ENCODE results near the gene RHO. TPM values are rescaled to one million over a fixed set of nuclear protein-coding genes. Genes with fewer than 3 reads are reported as not detected.

Gene RHO
- total and polyA plus RNA-seq, 3 experiments from 2014 or later, result not detected

DNA sequence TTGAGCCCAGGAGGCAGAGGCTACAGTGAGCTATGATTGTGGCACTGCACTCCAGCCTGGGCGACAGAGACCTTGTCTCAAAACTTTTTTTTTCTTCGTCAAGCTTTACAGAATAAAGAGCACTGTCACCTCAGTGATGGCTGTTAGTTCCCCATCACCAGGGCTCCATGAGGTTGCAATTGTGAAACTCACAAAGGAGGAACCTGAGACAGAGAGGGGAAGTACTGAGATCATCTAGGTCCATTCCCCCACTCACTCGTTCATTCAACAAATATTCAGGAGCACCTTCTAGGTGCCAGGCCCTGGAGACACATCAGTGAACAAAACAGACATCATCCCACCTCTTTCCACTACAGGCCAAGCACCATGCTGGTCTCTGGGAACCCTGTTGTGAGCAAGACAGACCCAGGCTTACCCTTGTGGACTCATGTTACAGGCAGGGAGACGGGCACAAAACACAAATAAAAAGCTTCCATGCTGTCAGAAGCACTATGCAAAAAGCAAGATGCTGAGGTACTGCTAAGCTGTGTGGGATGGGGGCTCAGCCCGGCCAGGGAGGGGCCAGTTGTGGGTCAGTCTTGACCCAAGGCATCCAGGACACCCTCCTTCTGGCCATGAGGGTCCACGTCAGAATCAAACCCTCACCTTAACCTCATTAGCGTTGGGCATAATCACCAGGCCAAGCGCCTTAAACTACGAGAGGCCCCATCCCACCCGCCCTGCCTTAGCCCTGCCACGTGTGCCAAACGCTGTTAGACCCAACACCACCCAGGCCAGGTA, 2.1 kb upstream of the RHO start:
- H3K9me3 ChIP-seq (ENCODE audit: low read length), result no peaks in the 10 kb centered on the region
- DNase-seq, result no peak
- no peaks in the 10 kb centered on the region for H3K36me3 Mint-ChIP-seq
- no peaks in the 10 kb centered on the region for H3K4me1 ChIP-seq (ENCODE audit: insufficient read depth, low read length)
- H3K27me3 Mint-ChIP-seq, result no peaks in the 10 kb centered on the region
- H3K27ac Mint-ChIP-seq, result peak overlapping the region in 3 of 8 donors; percentile 27 to 78 (median 42)
- ChIA-PET POLR2A (no interaction called here), CTCF (interaction anchor here (1.2 to 1.9 kb wide), 2 partner anchors 12 to 36 kb away, joined by 5 read pairs; no protein-coding TSS in a partner anchor)
- H3K9me3 Mint-ChIP-seq, result no peaks in the 10 kb centered on the region
- no peaks in the 10 kb centered on the region for H3K27me3 ChIP-seq (ENCODE audit: insufficient read depth, low read length, poor library complexity, severe bottlenecking)
- H3K27ac ChIP-seq (ENCODE audit: low read depth, low read length), result no peak overlapping the region
- H3K4me3 ChIP-seq (ENCODE audit: low read length), result no peak overlapping the region
- no peaks in the 10 kb centered on the region for H3K4me1 Mint-ChIP-seq
- H3K4me3 Mint-ChIP-seq, result no peak overlapping the region
- no peaks in the 10 kb centered on the region for H3K36me3 ChIP-seq (ENCODE audit: insufficient read depth, low read length)

- Mint-ChIP-seq H3K27me3 (no peaks in the 10 kb centered on the region), H3K9me3 (no peaks in the 10 kb centered on the region), H3K4me1 (no peaks in the 10 kb centered on the region), H3K36me3 (no peaks in the 10 kb centered on the region), H3K4me3 (no peak overlapping the region), H3K27ac (no peak overlapping the region)
- no peak for DNase-seq
- H3K9me3 ChIP-seq (ENCODE audit: low read length), result no peaks in the 10 kb centered on the region
- no peaks in the 10 kb centered on the region for H3K36me3 ChIP-seq (ENCODE audit: insufficient read depth, low read length)
- no peaks in the 10 kb centered on the region for H3K27me3 ChIP-seq (ENCODE audit: insufficient read depth, low read length, poor library complexity, severe bottlenecking)
- ChIA-PET CTCF (no interaction called here), POLR2A (no interaction called here)
- no peaks in the 10 kb centered on the region for H3K4me1 ChIP-seq (ENCODE audit: insufficient read depth, low read length)
- no peak overlapping the region for H3K4me3 ChIP-seq (ENCODE audit: low read length)
- H3K27ac ChIP-seq (ENCODE audit: low read depth, low read length), result no peak overlapping the region
These were observed 1.2 kb upstream of the RHO start for GRCh38 chr3:129527262-129527661.

DNA sequence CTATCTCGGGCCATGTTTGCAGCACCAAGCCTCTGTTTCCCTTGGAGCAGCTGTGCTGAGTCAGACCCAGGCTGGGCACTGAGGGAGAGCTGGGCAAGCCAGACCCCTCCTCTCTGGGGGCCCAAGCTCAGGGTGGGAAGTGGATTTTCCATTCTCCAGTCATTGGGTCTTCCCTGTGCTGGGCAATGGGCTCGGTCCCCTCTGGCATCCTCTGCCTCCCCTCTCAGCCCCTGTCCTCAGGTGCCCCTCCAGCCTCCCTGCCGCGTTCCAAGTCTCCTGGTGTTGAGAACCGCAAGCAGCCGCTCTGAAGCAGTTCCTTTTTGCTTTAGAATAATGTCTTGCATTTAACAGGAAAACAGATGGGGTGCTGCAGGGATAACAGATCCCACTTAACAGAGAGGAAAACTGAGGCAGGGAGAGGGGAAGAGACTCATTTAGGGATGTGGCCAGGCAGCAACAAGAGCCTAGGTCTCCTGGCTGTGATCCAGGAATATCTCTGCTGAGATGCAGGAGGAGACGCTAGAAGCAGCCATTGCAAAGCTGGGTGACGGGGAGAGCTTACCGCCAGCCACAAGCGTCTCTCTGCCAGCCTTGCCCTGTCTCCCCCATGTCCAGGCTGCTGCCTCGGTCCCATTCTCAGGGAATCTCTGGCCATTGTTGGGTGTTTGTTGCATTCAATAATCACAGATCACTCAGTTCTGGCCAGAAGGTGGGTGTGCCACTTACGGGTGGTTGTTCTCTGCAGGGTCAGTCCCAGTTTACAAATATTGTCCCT, 1.2 kb downstream of the RHO start:
- no peak overlapping the region for H3K4me3 ChIP-seq (ENCODE audit: low read length)
- H3K27ac ChIP-seq (ENCODE audit: low read depth, low read length), result no peak overlapping the region
- DNase-seq, result no peak
- no peaks in the 10 kb centered on the region for H3K36me3 ChIP-seq (ENCODE audit: insufficient read depth, low read length)
- H3K4me3 Mint-ChIP-seq, result no peak overlapping the region
- no peaks in the 10 kb centered on the region for H3K4me1 Mint-ChIP-seq
- no peaks in the 10 kb centered on the region for H3K27me3 Mint-ChIP-seq
- no peaks in the 10 kb centered on the region for H3K9me3 Mint-ChIP-seq
- ChIA-PET CTCF (no interaction called here), POLR2A (no interaction called here)
- no peaks in the 10 kb centered on the region for H3K9me3 ChIP-seq (ENCODE audit: low read length)
- H3K36me3 Mint-ChIP-seq, result no peaks in the 10 kb centered on the region
- no peaks in the 10 kb centered on the region for H3K4me1 ChIP-seq (ENCODE audit: insufficient read depth, low read length)
- peak overlapping the region in 2 of 8 donors; percentile 38 to 47 for H3K27ac Mint-ChIP-seq
- H3K27me3 ChIP-seq (ENCODE audit: insufficient read depth, low read length, poor library complexity, severe bottlenecking), result no peaks in the 10 kb centered on the region

- Mint-ChIP-seq H3K27ac (peak overlapping the region in 1 of 8 donors; percentile 38), H3K4me1 (no peaks in the 10 kb centered on the region), H3K36me3 (no peaks in the 10 kb centered on the region), H3K27me3 (no peaks in the 10 kb centered on the region), H3K9me3 (no peaks in the 10 kb centered on the region), H3K4me3 (no peak overlapping the region)
- Histone ChIP-seq H3K4me3 (ENCODE audit: low read length) (no peak overlapping the region), H3K27ac (ENCODE audit: low read depth, low read length) (no peak overlapping the region), H3K9me3 (ENCODE audit: low read length) (no peaks in the 10 kb centered on the region), H3K4me1 (ENCODE audit: insufficient read depth, low read length) (no peaks in the 10 kb centered on the region), H3K27me3 (ENCODE audit: insufficient read depth, low read length, poor library complexity, severe bottlenecking) (no peaks in the 10 kb centered on the region), H3K36me3 (ENCODE audit: insufficient read depth, low read length) (no peaks in the 10 kb centered on the region)
- POLR2A ChIA-PET, result no interaction called here
- CTCF ChIA-PET, result no interaction called here
- DNase-seq, result no peak
These were observed 1.9 kb downstream of the RHO start for GRCh38 chr3:129530251-129530791.

DNA sequence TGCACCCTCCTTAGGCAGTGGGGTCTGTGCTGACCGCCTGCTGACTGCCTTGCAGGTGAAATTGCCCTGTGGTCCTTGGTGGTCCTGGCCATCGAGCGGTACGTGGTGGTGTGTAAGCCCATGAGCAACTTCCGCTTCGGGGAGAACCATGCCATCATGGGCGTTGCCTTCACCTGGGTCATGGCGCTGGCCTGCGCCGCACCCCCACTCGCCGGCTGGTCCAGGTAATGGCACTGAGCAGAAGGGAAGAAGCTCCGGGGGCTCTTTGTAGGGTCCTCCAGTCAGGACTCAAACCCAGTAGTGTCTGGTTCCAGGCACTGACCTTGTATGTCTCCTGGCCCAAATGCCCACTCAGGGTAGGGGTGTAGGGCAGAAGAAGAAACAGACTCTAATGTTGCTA, 2.4 kb downstream of the RHO start:
- Mint-ChIP-seq H3K27me3 (no peaks in the 10 kb centered on the region), H3K4me3 (no peak overlapping the region), H3K27ac (no peak overlapping the region), H3K4me1 (no peaks in the 10 kb centered on the region), H3K9me3 (no peaks in the 10 kb centered on the region), H3K36me3 (no peaks in the 10 kb centered on the region)
- Histone ChIP-seq H3K27me3 (ENCODE audit: insufficient read depth, low read length, poor library complexity, severe bottlenecking) (no peaks in the 10 kb centered on the region), H3K27ac (ENCODE audit: low read depth, low read length) (no peak overlapping the region), H3K36me3 (ENCODE audit: insufficient read depth, low read length) (no peaks in the 10 kb centered on the region), H3K4me3 (ENCODE audit: low read length) (no peak overlapping the region), H3K4me1 (ENCODE audit: insufficient read depth, low read length) (no peaks in the 10 kb centered on the region), H3K9me3 (ENCODE audit: low read length) (no peaks in the 10 kb centered on the region)
- ChIA-PET CTCF (no interaction called here), POLR2A (no interaction called here)
- DNase-seq, result no peak

GRCh38 chr3:129531699-129532098, 3.3 kb downstream of the RHO start:
- CTCF ChIA-PET, result no interaction called here
- H3K27me3 ChIP-seq (ENCODE audit: insufficient read depth, low read length, poor library complexity, severe bottlenecking), result no peaks in the 10 kb centered on the region
- H3K4me1 Mint-ChIP-seq, result no peaks in the 10 kb centered on the region
- no peaks in the 10 kb centered on the region for H3K36me3 ChIP-seq (ENCODE audit: insufficient read depth, low read length)
- POLR2A ChIA-PET, result no interaction called here
- no peaks in the 10 kb centered on the region for H3K36me3 Mint-ChIP-seq
- no peaks in the 10 kb centered on the region for H3K9me3 ChIP-seq (ENCODE audit: low read length)
- no peaks in the 10 kb centered on the region for H3K4me1 ChIP-seq (ENCODE audit: insufficient read depth, low read length)
- H3K27ac Mint-ChIP-seq, result peak overlapping the region in 2 of 8 donors; percentile 52 to 55
- DNase-seq, result no peak
- H3K4me3 ChIP-seq (ENCODE audit: low read length), result no peak overlapping the region
- no peaks in the 10 kb centered on the region for H3K27me3 Mint-ChIP-seq
- H3K4me3 Mint-ChIP-seq, result no peak overlapping the region
- H3K9me3 Mint-ChIP-seq, result no peaks in the 10 kb centered on the region
- H3K27ac ChIP-seq (ENCODE audit: low read depth, low read length), result no peak overlapping the region

DNA sequence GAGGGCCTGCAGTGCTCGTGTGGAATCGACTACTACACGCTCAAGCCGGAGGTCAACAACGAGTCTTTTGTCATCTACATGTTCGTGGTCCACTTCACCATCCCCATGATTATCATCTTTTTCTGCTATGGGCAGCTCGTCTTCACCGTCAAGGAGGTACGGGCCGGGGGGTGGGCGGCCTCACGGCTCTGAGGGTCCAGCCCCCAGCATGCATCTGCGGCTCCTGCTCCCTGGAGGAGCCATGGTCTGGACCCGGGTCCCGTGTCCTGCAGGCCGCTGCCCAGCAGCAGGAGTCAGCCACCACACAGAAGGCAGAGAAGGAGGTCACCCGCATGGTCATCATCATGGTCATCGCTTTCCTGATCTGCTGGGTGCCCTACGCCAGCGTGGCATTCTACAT, 3.8 kb downstream of the RHO start:
- no peak overlapping the region for H3K27ac Mint-ChIP-seq
- Histone ChIP-seq H3K36me3 (ENCODE audit: insufficient read depth, low read length) (no peaks in the 10 kb centered on the region), H3K4me1 (ENCODE audit: insufficient read depth, low read length) (no peaks in the 10 kb centered on the region), H3K9me3 (ENCODE audit: low read length) (no peaks in the 10 kb centered on the region), H3K27me3 (ENCODE audit: insufficient read depth, low read length, poor library complexity, severe bottlenecking) (no peaks in the 10 kb centered on the region), H3K4me3 (ENCODE audit: low read length) (no peak overlapping the region), H3K27ac (ENCODE audit: low read depth, low read length) (no peak overlapping the region)
- H3K4me3 Mint-ChIP-seq, result no peak overlapping the region
- ChIA-PET POLR2A (no interaction called here), CTCF (no interaction called here)
- H3K27me3 Mint-ChIP-seq, result no peaks in the 10 kb centered on the region
- no peaks in the 10 kb centered on the region for H3K9me3 Mint-ChIP-seq
- DNase-seq, result no peak
- no peaks in the 10 kb centered on the region for H3K36me3 Mint-ChIP-seq
- no peaks in the 10 kb centered on the region for H3K4me1 Mint-ChIP-seq

DNA sequence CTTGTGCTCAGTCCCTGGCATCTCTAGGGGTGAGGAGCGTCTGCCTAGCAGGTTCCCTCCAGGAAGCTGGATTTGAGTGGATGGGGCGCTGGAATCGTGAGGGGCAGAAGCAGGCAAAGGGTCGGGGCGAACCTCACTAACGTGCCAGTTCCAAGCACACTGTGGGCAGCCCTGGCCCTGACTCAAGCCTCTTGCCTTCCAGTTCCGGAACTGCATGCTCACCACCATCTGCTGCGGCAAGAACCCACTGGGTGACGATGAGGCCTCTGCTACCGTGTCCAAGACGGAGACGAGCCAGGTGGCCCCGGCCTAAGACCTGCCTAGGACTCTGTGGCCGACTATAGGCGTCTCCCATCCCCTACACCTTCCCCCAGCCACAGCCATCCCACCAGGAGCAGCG, 5.0 kb downstream of the RHO start:
- Mint-ChIP-seq H3K4me1 (no peaks in the 10 kb centered on the region), H3K36me3 (no peaks in the 10 kb centered on the region), H3K9me3 (no peaks in the 10 kb centered on the region), H3K4me3 (no peak overlapping the region), H3K27ac (no peak overlapping the region), H3K27me3 (no peaks in the 10 kb centered on the region)
- ChIA-PET CTCF (no interaction called here), POLR2A (no interaction called here)
- Histone ChIP-seq H3K27ac (ENCODE audit: low read depth, low read length) (no peak overlapping the region), H3K36me3 (ENCODE audit: insufficient read depth, low read length) (no peaks in the 10 kb centered on the region), H3K4me1 (ENCODE audit: insufficient read depth, low read length) (no peaks in the 10 kb centered on the region), H3K4me3 (ENCODE audit: low read length) (no peak overlapping the region), H3K27me3 (ENCODE audit: insufficient read depth, low read length, poor library complexity, severe bottlenecking) (no peaks in the 10 kb centered on the region), H3K9me3 (ENCODE audit: low read length) (no peaks in the 10 kb centered on the region)
- DNase-seq, result no peak
